Fibroblast of lung (primary cell): ENCODE data around the gene ELFN1.

Source experiments
- EZH2 ChIP-seq: IDR thresholded peaks from 2 replicates; pipeline ENCODE4 v1.5.1; 2012; ENCODE audit warnings: low read length, control low read depth, mild to moderate bottlenecking; ENCODE audit errors: missing control alignments
- TF ChIP-seq, protein P1 (sequence below), 2 donors: IDR thresholded peaks in 1 of 2; conservative IDR thresholded peaks in 1 of 2; 1 replicate in 1 of 2; 2 replicates in 1 of 2; pipeline ENCODE4 v1.5.1; 2011 to 2012; ENCODE audit warnings: low read length in 2 of 2, control low read depth in 1 of 2, inconsistent platforms in 1 of 2, low read depth in 1 of 2, mild to moderate bottlenecking in 1 of 2

GRCh38 chr7:1697499-1698125 lies 27.5 kb downstream of the ELFN1 start:
- TF ChIP-seq, protein P1, sequence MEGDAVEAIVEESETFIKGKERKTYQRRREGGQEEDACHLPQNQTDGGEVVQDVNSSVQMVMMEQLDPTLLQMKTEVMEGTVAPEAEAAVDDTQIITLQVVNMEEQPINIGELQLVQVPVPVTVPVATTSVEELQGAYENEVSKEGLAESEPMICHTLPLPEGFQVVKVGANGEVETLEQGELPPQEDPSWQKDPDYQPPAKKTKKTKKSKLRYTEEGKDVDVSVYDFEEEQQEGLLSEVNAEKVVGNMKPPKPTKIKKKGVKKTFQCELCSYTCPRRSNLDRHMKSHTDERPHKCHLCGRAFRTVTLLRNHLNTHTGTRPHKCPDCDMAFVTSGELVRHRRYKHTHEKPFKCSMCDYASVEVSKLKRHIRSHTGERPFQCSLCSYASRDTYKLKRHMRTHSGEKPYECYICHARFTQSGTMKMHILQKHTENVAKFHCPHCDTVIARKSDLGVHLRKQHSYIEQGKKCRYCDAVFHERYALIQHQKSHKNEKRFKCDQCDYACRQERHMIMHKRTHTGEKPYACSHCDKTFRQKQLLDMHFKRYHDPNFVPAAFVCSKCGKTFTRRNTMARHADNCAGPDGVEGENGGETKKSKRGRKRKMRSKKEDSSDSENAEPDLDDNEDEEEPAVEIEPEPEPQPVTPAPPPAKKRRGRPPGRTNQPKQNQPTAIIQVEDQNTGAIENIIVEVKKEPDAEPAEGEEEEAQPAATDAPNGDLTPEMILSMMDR (conservative IDR thresholded peaks at IDR 0.05 in 1 of 2, IDR thresholded peaks at IDR 0.05 in 1 of 2; ENCODE audit: low read depth in 1 of 2, low read length in 2 of 2): no peak
- no peak for TF ChIP-seq EZH2
